Karpas-422 (cell line): ENCODE measurements around the gene ITGB7. TPM values are rescaled to one million over a fixed set of nuclear protein-coding genes. Genes with fewer than 3 reads are reported as not detected.

ENCODE experiments used
- DNase-seq: peaks from one replicate; pipeline ENCODE4 v3.0.0-alpha.2; 2015
- H2AFZ ChIP-seq: fragments of 200-600 bp; sonication (generic); 2 replicates; pipeline ENCODE4 v1.6.1; 2014; ENCODE audit warnings: antibody characterized with exemption, low read length, mixed read lengths
- H3K27ac ChIP-seq: fragments of 200-600 bp; sonication (generic); 2 replicates; pipeline ENCODE4 v1.5.1; 2014; ENCODE audit warnings: mild to moderate bottlenecking, low read length, moderate library complexity
- H3K27me3 ChIP-seq: fragments of 200-600 bp; sonication (generic); 2 replicates; pipeline ENCODE4 v1.6.1; 2014; ENCODE audit warnings: low read length, mixed read lengths
- H3K36me3 ChIP-seq: fragments of 200-600 bp; sonication (generic); 2 replicates; pipeline ENCODE4 v1.6.1; 2014; ENCODE audit warnings: low read length, mixed read lengths; ENCODE audit not compliant: insufficient read depth
- H3K4me1 ChIP-seq: fragments of 200-600 bp; sonication (generic); 2 replicates; pipeline ENCODE4 v1.6.1; 2014; ENCODE audit warnings: mild to moderate bottlenecking, low read length, mixed read lengths
- H3K4me2 ChIP-seq: fragments of 200-600 bp; sonication (generic); 2 replicates; pipeline ENCODE4 v1.6.1; 2014; ENCODE audit warnings: low read length, low read depth, mild to moderate bottlenecking; ENCODE audit not compliant: poor library complexity, severe bottlenecking
- H3K4me3 ChIP-seq: fragments of 200-600 bp; sonication (generic); 2 replicates; pipeline ENCODE4 v1.5.1; 2014; ENCODE audit warnings: mild to moderate bottlenecking, antibody characterized with exemption, low read length, mixed read lengths
- H3K79me2 ChIP-seq: fragments of 200-600 bp; sonication (generic); 2 replicates; pipeline ENCODE4 v1.6.1; 2014; ENCODE audit warnings: mild to moderate bottlenecking, low read length, mixed read lengths
- H3K9ac ChIP-seq: fragments of 200-600 bp; sonication (generic); 2 replicates; pipeline ENCODE4 v1.6.0; 2014; ENCODE audit warnings: low read length
- H3K9me2 ChIP-seq: fragments of 200-600 bp; sonication (generic), shearing (Covaris generic); replicated peaks from 2 replicates; pipeline ENCODE4 v1.6.0; 2014; ENCODE audit warnings: mild to moderate bottlenecking, low read length, moderate library complexity; ENCODE audit not compliant: insufficient read depth
- H3K9me3 ChIP-seq: fragments of 300-700, 200-600 bp; sonication (generic); 2 replicates; pipeline ENCODE4 v1.6.1; 2014; ENCODE audit warnings: low read length, mixed read lengths
- H4K20me1 ChIP-seq: fragments of 200-600 bp; sonication (generic); 2 replicates; pipeline ENCODE4 v1.6.1; 2014; ENCODE audit warnings: mild to moderate bottlenecking, antibody characterized with exemption, low read length, low read depth; ENCODE audit not compliant: insufficient read depth
- total RNA-seq: library from RNA; depleted of rRNA; stranded (reverse); fragments of >200 nt; shearing (Covaris generic); gene quantifications from 2 replicates; pipeline ENCODE4 v1.2.3, GENCODE V29; 2014; ENCODE audit warnings: low replicate concordance; rRNA removed

Gene ITGB7
- total RNA-seq = 124 and 159 TPM in 2 replicates

- Histone ChIP-seq H3K4me2 (peak within 1 kb of the TSS; percentile 93), H3K4me3 (peak within 1 kb of the TSS; percentile 74), H3K79me2 (peaks cover 50% of the 10 kb centered on the region), H3K27ac (peak within 1 kb of the TSS; percentile 91), H3K9ac (peak within 1 kb of the TSS; percentile 80), H3K36me3 (peaks cover 9% of the 10 kb centered on the region; the same call in 1 of the 2 replicates), H3K4me1 (peaks cover 69% of the 10 kb centered on the region), H2AFZ (no peak within 1 kb of the TSS), H3K9me2 (no peaks in the 10 kb centered on the region), H4K20me1 (no peaks in the 10 kb centered on the region), H3K9me3 (no peaks in the 10 kb centered on the region), H3K27me3 (no peaks in the 10 kb centered on the region)
- peak; percentile 93 for DNase-seq
Measured at GRCh38 chr12:53207042-53207441, at the start of gene ITGB7. TSS of gene ITGB7 (minus strand) at chr12:53207251. CDS start at chr12:53200443, 6,808 bp downstream.

- Histone ChIP-seq H3K9me3 (no peaks in the 10 kb centered on the region), H3K9ac (peak overlapping the region; percentile 23; the same call in 1 of the 2 replicates), H2AFZ (no peak overlapping the region), H4K20me1 (no peaks in the 10 kb centered on the region), H3K79me2 (peaks cover 20% of the 10 kb centered on the region), H3K27ac (peak overlapping the region; percentile 63), H3K9me2 (no peaks in the 10 kb centered on the region), H3K36me3 (peaks cover 6% of the 10 kb centered on the region), H3K27me3 (no peaks in the 10 kb centered on the region), H3K4me3 (no peak overlapping the region), H3K4me2 (peak overlapping the region; percentile 38), H3K4me1 (peaks cover 40% of the 10 kb centered on the region)
- peak; percentile 82 for DNase-seq
Measured at GRCh38 chr12:53255996-53256395, 48.9 kb upstream of the ITGB7 start.

GRCh38 chr12:53254816-53255545 lies 47.9 kb upstream of the ITGB7 start:
- Histone ChIP-seq H3K9me3 (no peaks in the 10 kb centered on the region), H3K27ac (peak overlapping the region; percentile 63), H3K27me3 (no peaks in the 10 kb centered on the region), H3K79me2 (peaks cover 20% of the 10 kb centered on the region), H3K9ac (peak overlapping the region; percentile 9; the same call in 1 of the 2 replicates), H3K36me3 (peaks cover 6% of the 10 kb centered on the region), H3K4me3 (no peak overlapping the region), H3K4me2 (peak overlapping the region; percentile 38), H3K4me1 (peaks cover 41% of the 10 kb centered on the region), H2AFZ (no peak overlapping the region), H4K20me1 (no peaks in the 10 kb centered on the region), H3K9me2 (no peaks in the 10 kb centered on the region)
- no peak for DNase-seq

- Histone ChIP-seq H3K9me2 (no peaks in the 10 kb centered on the region), H2AFZ (no peak overlapping the region), H3K9me3 (no peaks in the 10 kb centered on the region), H3K27me3 (no peaks in the 10 kb centered on the region), H3K36me3 (peaks cover 6% of the 10 kb centered on the region), H3K27ac (no peak overlapping the region), H3K4me1 (peaks cover 41% of the 10 kb centered on the region), H3K4me2 (peak overlapping the region; percentile 98), H3K9ac (peak overlapping the region; percentile 97), H3K79me2 (peaks cover 20% of the 10 kb centered on the region), H3K4me3 (peak overlapping the region; percentile 99), H4K20me1 (no peaks in the 10 kb centered on the region)
- no peak for DNase-seq
Measured at GRCh38 chr12:53253298-53253697, 46.2 kb upstream of the ITGB7 start.

- H2AFZ ChIP-seq = peak overlapping the region; percentile 80; the same call in 1 of the 2 replicates
- H3K27me3 ChIP-seq = no peaks in the 10 kb centered on the region
- peak overlapping the region; percentile 99 for H3K4me3 ChIP-seq
- H3K9ac ChIP-seq = peak overlapping the region; percentile 97
- H3K36me3 ChIP-seq = peaks cover 6% of the 10 kb centered on the region
- H3K9me3 ChIP-seq = no peaks in the 10 kb centered on the region
- H3K4me2 ChIP-seq = peak overlapping the region; percentile 98
- H3K4me1 ChIP-seq = peaks cover 39% of the 10 kb centered on the region
- peak; percentile 57 for DNase-seq
- no peaks in the 10 kb centered on the region for H3K9me2 ChIP-seq
- H3K27ac ChIP-seq = peak overlapping the region; percentile 61; the same call in 1 of the 2 replicates
- no peaks in the 10 kb centered on the region for H4K20me1 ChIP-seq
- peaks cover 20% of the 10 kb centered on the region for H3K79me2 ChIP-seq
Measured at GRCh38 chr12:53252349-53252916, 45.4 kb upstream of the ITGB7 start.

- DNase-seq = peak; percentile 90
- Histone ChIP-seq H3K4me1 (peaks cover 39% of the 10 kb centered on the region), H3K36me3 (peaks cover 6% of the 10 kb centered on the region), H4K20me1 (no peaks in the 10 kb centered on the region), H2AFZ (peak overlapping the region; percentile 96; the same call in 1 of the 2 replicates), H3K4me3 (peak overlapping the region; percentile 99), H3K4me2 (peak overlapping the region; percentile 98), H3K9me2 (no peaks in the 10 kb centered on the region), H3K27me3 (no peaks in the 10 kb centered on the region), H3K9me3 (no peaks in the 10 kb centered on the region), H3K9ac (peak overlapping the region; percentile 97), H3K79me2 (peaks cover 20% of the 10 kb centered on the region), H3K27ac (peak overlapping the region; percentile 61; the same call in 1 of the 2 replicates)
Measured at GRCh38 chr12:53251477-53252348, 44.7 kb upstream of the ITGB7 start.

- Histone ChIP-seq H3K79me2 (no peaks in the 10 kb centered on the region), H3K9me2 (no peaks in the 10 kb centered on the region), H3K27ac (no peak overlapping the region), H3K36me3 (no peaks in the 10 kb centered on the region), H3K4me1 (no peaks in the 10 kb centered on the region), H3K27me3 (no peaks in the 10 kb centered on the region), H3K4me3 (no peak overlapping the region), H3K9ac (no peak overlapping the region), H4K20me1 (no peaks in the 10 kb centered on the region), H2AFZ (no peak overlapping the region), H3K4me2 (no peak overlapping the region), H3K9me3 (no peaks in the 10 kb centered on the region)
- DNase-seq = no peak
Measured at GRCh38 chr12:53245286-53245685, 38.2 kb upstream of the ITGB7 start.
